GM19023 (cell line): Measurements from ENCODE around the gene HHIP.
"Not testable (repeated sequence)": the region's sequence is repeated elsewhere in the genome, so short reads cannot be mapped to it uniquely, and the experiment has no call there.

Source experiments
- ATAC-seq: cut with Tn5 transposase; IDR thresholded peaks from one replicate; pipeline ENCODE4 v1.9.1; 2021; ENCODE audit warnings: mild to moderate bottlenecking, moderate library complexity; ENCODE audit not compliant: unreplicated experiment

Gene HHIP

DNA sequence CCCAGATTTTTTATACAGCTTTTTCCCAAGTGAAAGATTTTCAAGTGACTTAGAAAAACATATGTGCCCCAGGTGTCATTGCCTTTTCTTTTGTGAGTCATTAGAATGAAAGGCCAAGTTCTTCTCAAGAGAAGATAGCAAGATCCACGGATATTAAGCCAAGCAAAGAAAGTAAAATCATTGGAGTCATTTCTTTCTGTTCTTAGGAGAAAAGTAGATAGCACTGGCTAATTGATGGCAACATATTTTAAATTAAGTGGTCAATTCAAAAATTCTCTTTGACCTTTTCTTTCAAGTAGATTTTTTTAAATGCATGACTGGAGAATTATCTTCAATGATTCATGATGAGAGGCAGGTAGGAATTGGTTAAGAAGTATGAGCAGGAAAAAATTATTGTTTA is 94.4 kb downstream of the HHIP start:
- no peak for ATAC-seq

DNA sequence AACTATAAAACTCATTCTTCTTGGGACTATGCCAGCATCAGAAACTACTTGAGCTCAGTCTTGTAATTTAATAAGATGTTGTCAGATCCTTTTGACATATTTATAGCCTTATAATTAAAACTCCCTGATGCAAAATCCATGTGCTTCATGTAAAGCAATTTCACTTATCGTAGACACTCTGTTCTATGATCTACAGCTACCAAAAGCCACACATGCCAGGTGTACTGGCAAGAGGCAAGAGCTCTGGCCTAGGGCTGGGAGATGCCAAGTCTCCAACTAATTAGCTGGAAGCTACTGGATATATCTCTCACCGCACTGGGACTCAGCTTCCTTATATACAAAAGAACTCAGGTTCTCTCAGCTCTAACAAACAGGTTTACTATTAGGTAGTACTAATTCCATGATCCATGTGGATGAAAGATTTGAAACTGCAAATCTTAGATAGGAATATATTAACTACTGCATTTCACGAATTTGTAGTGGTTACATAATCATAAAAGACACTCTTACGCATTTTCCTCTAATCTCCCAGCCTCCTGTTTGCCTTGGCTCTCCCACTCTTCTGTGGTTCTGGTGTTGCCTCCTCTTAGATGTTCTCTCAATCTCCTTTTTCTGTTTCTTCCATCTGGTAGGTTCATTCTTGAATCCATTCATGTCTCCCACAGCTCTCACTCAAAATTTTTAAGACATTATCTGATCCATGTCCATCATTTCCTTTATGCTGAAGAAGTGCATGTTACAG is 103.0 kb downstream of the HHIP start:
- no peak for ATAC-seq

DNA sequence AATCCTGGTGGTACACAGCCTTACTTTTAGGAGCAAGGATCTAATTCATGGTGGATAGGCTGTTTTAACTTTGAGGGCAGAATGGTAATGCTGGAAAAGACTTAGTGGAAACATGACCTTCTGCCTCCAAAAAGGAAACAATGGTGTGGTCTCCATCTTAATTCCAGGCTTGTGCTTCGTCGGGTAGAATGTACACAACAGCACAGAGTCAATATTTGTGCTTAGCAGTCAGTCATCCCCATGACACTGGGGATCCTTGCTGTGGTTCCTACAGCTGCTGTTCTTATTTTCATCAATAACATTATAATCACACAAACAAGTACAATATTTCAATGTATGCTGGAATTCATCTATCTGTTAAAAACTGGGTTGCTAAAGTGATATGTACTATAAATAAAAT is 104.4 kb downstream of the HHIP start:
- ATAC-seq: no peak

DNA sequence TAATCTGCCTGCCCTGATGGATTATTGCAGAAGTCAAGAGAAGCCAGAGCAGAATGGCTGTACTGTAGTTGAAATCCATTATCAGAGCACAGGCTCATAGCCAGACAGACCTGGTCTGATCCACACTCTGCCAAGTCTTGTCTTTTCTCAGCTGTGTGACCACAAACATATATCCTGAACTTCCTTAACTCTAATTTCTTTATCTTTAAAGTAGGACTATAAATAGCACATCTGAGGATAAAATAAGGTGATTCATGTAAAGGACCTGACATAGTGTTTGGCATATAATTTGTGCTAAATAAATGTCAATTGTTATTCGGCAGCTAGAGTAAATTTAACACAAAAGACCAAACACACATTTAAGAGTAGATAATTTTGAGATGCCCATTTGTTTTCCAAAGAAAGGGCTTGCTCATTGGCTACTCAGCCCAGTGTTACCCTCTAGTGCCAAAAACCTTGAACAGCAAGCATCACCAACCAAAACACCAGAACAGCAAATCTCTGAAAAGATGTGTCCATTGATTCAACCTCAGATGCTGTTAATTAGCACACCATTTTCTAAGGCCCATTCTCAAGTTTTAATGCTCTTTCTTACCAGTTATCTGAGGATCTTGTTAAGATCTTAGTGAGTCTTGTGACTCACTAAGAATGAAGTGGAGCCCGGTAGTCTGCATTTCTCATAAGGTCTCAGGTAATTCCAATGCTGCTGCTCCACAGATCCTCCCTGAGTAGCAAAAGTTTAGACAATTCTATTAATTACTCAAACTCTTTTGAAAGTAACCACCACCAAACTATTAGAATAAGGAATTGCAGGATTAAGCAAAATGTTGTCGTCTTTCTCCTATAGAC is 108.8 kb downstream of the HHIP start:
- no peak for ATAC-seq

DNA sequence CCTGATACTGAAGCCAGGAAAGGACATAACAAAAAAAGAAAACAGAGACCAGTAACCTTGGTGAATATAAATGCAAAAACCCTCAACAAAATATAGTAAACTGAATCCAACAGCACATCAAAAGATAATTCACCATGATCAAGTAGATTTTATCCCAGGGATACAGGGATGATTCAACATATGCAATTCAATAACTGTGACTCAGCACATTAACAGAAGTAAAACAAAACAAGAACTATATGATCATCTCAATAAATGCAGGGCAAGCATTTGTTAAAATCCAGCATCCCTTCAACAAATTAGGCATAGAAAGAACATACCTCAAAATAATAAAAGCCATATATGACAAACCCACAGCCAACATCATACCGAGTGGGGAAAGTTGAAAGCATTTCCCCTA is 112.0 kb downstream of the HHIP start:
- ATAC-seq: no peak

DNA sequence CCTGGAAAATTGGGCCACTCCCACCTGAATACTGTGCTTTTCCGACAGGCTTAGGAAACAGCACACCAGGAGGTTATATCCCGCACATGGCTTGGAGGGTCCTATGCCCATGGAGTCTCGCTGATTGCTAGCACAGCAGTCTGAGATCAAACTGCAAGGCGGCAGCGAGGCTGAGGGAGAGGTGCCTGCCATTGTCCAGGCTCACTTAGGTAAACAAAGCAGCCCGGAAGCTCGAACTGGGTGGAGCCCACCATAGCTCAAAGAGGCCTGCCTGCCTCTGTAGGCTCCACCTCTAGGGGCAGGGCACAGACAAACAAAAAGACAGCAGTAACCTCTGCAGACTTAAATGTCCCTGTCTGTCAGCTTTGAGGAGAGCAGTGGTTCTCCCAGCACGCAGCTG is 122.9 kb downstream of the HHIP start:
- not testable (repeated sequence) for ATAC-seq

DNA sequence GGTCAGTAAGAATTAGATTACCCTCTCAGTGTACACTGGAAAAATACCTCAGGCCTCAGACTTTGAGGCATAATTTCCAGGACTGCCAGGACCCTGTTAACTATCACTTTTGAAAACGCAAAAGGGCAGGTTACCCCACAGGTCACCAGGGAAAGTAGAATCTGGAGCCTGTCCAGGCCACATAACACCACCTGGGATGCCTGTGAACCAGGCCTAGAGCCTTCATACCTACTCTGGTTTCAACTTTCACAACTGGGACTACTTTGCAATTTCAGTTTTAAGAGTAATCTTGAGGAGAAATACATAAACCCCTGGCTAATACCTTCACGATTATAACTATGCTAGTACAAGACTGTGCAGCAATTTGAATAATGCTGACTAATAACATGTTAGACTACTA is 132.4 kb downstream of the HHIP start:
- ATAC-seq: no peak

DNA sequence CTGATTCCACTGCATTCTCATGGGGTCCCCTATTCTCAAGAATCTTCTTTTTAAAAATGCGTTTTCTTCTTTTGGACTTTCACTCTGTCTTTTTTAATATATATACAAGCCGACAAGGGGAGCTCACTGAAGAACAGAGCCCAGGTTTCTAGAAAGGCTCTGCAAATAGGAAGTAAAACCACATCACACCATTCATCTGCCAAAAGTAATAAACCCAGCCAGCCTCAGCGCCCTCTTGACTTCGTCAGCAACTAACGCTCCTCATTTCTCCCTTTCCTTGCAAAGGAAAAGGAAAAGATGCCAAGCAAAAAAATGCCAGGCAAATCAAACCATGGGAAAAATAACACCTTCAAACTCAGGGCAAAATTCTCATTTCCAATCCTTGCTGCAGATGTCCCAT is 136.4 kb downstream of the HHIP start:
- ATAC-seq: no peak

DNA sequence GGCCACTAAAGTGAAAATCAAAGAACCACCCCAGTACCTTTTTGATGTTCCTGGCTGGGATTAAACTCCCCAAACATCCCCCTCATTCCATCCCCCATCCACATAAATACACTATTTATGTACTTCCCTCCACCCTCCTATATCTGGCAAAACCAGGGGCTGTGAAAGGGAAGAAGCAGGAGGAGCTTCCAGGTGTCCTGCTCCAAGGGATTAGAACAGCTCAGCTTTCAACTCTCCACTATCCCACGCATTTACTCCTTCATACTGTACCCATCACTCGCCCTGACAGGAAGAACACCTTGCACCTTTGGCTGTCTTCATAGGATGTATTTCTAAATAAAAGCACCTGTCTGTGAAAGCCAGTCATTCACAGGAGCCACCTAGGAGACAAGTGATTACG is 140.0 kb downstream of the HHIP start:
- no peak for ATAC-seq

DNA sequence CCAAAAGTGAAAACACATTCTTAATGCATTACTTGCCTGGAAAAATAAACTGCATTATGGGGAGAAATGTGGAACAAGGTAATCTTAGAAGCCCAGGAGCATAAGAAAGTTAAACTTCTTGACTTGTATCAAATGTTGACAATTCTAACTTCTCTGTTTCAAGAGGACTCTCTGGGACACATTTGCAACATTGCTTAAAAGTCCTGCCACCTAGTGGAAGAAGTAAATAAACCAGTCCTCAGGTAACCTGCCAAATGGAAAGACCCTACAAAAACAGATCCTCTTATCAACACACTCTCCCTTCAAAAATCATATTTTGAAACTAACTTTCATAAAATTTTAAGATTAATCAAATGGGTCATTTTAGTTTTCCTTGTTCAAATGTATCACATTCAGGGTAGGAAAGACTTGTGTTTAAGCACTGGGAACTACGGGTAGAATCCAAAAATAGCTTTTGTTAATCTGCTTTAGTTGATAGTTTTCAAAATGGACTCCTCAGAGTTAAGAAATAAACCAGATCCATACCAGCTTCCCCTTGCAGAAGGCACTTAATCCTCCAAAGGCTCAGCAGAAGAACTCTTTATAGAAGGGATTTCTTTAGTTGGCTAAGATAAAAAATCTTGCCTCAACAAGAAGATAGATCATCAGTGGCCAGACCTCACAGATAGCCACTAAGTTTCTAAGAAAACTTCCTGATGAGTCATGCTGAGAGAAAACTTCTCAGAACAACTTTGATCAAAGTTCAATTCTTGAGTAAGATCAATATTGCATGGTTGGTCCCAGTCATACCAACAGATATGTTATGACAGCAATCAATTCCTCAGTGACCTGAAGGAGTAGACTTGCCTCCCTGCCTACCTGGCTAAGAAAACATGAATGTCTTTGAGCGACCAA is 141.7 kb downstream of the HHIP start:
- ATAC-seq: peak; percentile 75

DNA sequence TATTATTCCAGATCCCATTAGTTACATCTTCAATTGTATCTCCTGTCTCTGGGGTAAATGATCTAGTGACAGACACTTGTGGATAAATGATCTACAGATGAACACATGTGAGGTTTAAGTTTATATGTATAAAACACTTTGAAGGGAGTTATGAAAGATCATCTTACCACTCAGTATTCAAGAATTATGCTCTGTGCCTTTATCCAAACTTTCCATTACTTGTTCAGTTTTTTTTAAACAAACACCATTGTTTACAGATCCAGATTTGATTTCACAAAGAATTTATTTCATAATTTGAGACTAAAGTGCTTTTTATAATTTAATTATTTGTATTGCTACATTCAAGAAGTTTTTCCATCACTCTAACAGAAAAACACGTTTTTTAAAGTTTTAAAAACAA is 142.5 kb downstream of the HHIP start:
- no peak for ATAC-seq

DNA sequence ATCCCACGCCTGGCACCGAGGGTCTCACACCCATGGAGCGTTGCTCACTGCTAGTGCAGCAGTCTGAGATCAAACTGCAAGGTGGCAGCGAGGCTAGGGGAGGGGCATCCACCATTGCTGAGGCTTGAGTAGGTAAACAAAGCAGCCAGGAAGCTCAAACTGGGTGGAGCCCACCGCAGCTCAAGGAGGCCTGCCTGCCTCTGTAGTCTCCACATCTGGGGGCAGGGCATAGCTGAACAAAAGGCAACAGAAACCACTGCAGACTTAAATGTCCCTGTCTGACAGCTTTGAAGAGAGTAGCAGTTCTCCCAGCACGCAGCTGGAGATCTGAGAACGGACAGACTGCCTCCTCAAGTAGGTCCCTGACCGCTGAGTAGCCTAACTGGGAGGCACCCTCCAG is 146.0 kb downstream of the HHIP start:
- ATAC-seq: not testable (repeated sequence)
